HL-60 (cell line): ENCODE results near the gene DNASE2B.

ENCODE experiments used
- DNase-seq, 2 experiments: peaks; one replicate each; pipeline ENCODE4 v3.0.0-alpha.2; 2010 to 2020; ENCODE audit warnings: low read depth in 1 of 2, low spot score in 1 of 2
- H3K27ac ChIP-seq: fragments of 250-450 bp; sonication (Bioruptor Pico); replicated peaks from 2 replicates; pipeline ENCODE4 v1.5.1; 2020; ENCODE audit warnings: mild to moderate bottlenecking, moderate library complexity
- H3K27me3 ChIP-seq: fragments of 250-450 bp; sonication (Bioruptor Pico); 2 replicates; pipeline ENCODE4 v1.5.1; 2021; ENCODE audit warnings: mild to moderate bottlenecking, moderate library complexity; ENCODE audit not compliant: insufficient read depth, poor library complexity, severe bottlenecking
- H3K4me3 ChIP-seq: replicated peaks from 2 replicates; pipeline ENCODE4 v1.5.1; 2011; ENCODE audit warnings: mild to moderate bottlenecking, control low read depth, low read length; ENCODE audit not compliant: insufficient read depth
- GABPA ChIP-seq: IDR thresholded peaks from 2 replicates; pipeline ENCODE4 v1.6.1; 2012; ENCODE audit warnings: low read depth
- POLR2AphosphoS5 ChIP-seq: IDR thresholded peaks from 2 replicates; pipeline ENCODE4 v1.6.1; 2012; ENCODE audit warnings: low read depth
- REST ChIP-seq: IDR thresholded peaks from 2 replicates; pipeline ENCODE4 v1.6.1; 2012; ENCODE audit warnings: low read depth; ENCODE audit not compliant: insufficient replicate concordance
- SPI1 ChIP-seq: IDR thresholded peaks from 2 replicates; pipeline ENCODE4 v1.6.1; 2012; ENCODE audit warnings: low read depth, mild to moderate bottlenecking, borderline replicate concordance
- TF ChIP-seq, protein P1 (sequence below): IDR thresholded peaks from one replicate; pipeline ENCODE4 v1.5.1; 2011; ENCODE audit warnings: low read length, control low read depth, inconsistent platforms; ENCODE audit not compliant: insufficient read depth

The DNASE2B gene

GRCh38 chr1:84366786-84367185 is 31.5 kb upstream of the DNASE2B start:
- H3K4me3 ChIP-seq: no peak overlapping the region
- H3K27ac ChIP-seq: no peak overlapping the region
- H3K27me3 ChIP-seq: no peaks in the 10 kb centered on the region
- no peak for DNase-seq
- TF ChIP-seq, protein P1, sequence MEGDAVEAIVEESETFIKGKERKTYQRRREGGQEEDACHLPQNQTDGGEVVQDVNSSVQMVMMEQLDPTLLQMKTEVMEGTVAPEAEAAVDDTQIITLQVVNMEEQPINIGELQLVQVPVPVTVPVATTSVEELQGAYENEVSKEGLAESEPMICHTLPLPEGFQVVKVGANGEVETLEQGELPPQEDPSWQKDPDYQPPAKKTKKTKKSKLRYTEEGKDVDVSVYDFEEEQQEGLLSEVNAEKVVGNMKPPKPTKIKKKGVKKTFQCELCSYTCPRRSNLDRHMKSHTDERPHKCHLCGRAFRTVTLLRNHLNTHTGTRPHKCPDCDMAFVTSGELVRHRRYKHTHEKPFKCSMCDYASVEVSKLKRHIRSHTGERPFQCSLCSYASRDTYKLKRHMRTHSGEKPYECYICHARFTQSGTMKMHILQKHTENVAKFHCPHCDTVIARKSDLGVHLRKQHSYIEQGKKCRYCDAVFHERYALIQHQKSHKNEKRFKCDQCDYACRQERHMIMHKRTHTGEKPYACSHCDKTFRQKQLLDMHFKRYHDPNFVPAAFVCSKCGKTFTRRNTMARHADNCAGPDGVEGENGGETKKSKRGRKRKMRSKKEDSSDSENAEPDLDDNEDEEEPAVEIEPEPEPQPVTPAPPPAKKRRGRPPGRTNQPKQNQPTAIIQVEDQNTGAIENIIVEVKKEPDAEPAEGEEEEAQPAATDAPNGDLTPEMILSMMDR: no peak
- no peak for TF ChIP-seq REST
- no peak for TF ChIP-seq SPI1
- TF ChIP-seq GABPA: no peak
- TF ChIP-seq POLR2AphosphoS5: no peak

- no peaks in the 10 kb centered on the region for H3K27me3 ChIP-seq
- no peak overlapping the region for H3K27ac ChIP-seq
- TF ChIP-seq SPI1 (no peak), POLR2AphosphoS5 (no peak), REST (no peak), GABPA (no peak)
- TF ChIP-seq, protein P1: no peak
- no peak overlapping the region for H3K4me3 ChIP-seq
- no peak for DNase-seq
Observed at GRCh38 chr1:84367219-84367618, 31.1 kb upstream of the DNASE2B start.

DNA sequence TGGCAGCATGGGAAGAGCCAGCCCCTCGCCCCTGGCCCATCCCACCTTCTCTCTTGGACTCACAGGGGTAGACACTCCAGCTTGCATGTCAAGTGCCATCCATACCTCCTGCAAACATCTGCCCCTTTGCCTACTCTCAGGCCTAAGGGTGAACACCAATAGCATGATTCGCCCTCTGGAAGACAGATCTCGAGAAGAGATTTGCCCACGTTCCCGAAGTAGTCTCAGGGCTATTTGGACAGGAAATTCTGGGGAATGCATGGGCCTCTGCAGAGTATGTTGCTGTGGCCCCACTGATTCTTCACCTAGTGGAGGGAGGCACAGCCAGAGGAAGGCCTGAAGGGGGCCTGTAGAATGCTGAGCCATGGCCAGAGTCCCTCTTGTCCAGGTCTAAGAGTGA is 29.8 kb upstream of the DNASE2B start:
- no peak for DNase-seq
- TF ChIP-seq GABPA (no peak), POLR2AphosphoS5 (no peak), SPI1 (no peak), REST (no peak)
- TF ChIP-seq, protein P1: no peak
- Histone ChIP-seq H3K27me3 (no peaks in the 10 kb centered on the region), H3K4me3 (no peak overlapping the region), H3K27ac (no peak overlapping the region)
